SK-N-SH (cell line): ENCODE results near the gene DRD2.

Experiments
- SIN3A ChIP-seq: IDR thresholded peaks from 2 replicates; pipeline ENCODE4 v1.6.1; 2012; ENCODE audit warnings: low read depth, mild to moderate bottlenecking, low read length, moderate library complexity, borderline replicate concordance
- TEAD4 ChIP-seq: IDR thresholded peaks from 2 replicates; pipeline ENCODE4 v1.4.0; 2012; ENCODE audit warnings: mild to moderate bottlenecking, borderline replicate concordance; ENCODE audit not compliant: insufficient read depth

- TF ChIP-seq TEAD4 (no peak), SIN3A (no peak)
Measured at GRCh38 chr11:113363406-113363805, 111.8 kb downstream of the DRD2 start.
